K562 (cell line): Measurements from ENCODE around the gene LRRC74B. TPM values are rescaled to one million over a fixed set of nuclear protein-coding genes. Genes with fewer than 3 reads are reported as not detected.

Experiments used
- CBX1 ChIP-seq: sonication (generic); IDR thresholded peaks from 2 replicates; pipeline ENCODE4 v1.6.1; 2016; ENCODE audit warnings: antibody characterized with exemption, low read depth, mild to moderate bottlenecking
- FOXA3 ChIP-seq, 2 experiments: fragments of 450-650 bp in 1 of 2; sonication (generic) in 1 of 2; formaldehyde crosslinking; IDR thresholded peaks in 1 of 2; conservative IDR thresholded peaks in 1 of 2; 2 replicates each; pipeline versions ENCODE4 v1.4.0 to v1.8.0; 2020 to 2022; ENCODE audit warnings: mild to moderate bottlenecking in 2 of 2, missing genetic modification reagents in 1 of 2
- GABPA ChIP-seq: fragments of 200-800 bp; sonication (Bioruptor generic); conservative IDR thresholded peaks from 2 replicates; pipeline ENCODE4 v1.6.1; 2016; ENCODE audit warnings: low read depth, missing genetic modification characterization, missing compliant biosample characterization
- GATA2 ChIP-seq: sonication (generic); formaldehyde crosslinking; IDR thresholded peaks from 2 replicates; pipeline ENCODE4 v1.4.0; 2020; ENCODE audit warnings: mild to moderate bottlenecking, missing genetic modification reagents
- HCFC1 ChIP-seq: IDR thresholded peaks from 2 replicates; pipeline ENCODE4 v1.6.1; 2012; ENCODE audit warnings: low read depth, low read length, improper control_type of control experiment
- MAFK ChIP-seq: IDR thresholded peaks from 2 replicates; pipeline ENCODE4 v1.6.1; 2011; ENCODE audit warnings: low read length, improper control_type of control experiment
- MYNN ChIP-seq, 2 experiments: sonication (generic); formaldehyde crosslinking in 1 of 2; IDR thresholded peaks; 2 replicates each; pipeline versions ENCODE4 v1.5.0 to v1.6.1; 2016 to 2020; ENCODE audit warnings: antibody characterized with exemption in 1 of 2, missing genetic modification reagents in 1 of 2
- NCOA4 ChIP-seq: fragments of 450-650 bp; IDR thresholded peaks from 2 replicates; pipeline ENCODE4 v1.6.1; 2018; ENCODE audit warnings: mild to moderate bottlenecking; ENCODE audit not compliant: partially characterized antibody
- NCOR1 ChIP-seq: fragments of 450-650 bp; IDR thresholded peaks from 2 replicates; pipeline ENCODE4 v1.6.1; 2016; ENCODE audit warnings: mild to moderate bottlenecking, moderate library complexity
- NR4A1 ChIP-seq, 2 experiments: fragments of 250-450 bp in 1 of 2; fragments of 450-650 bp in 1 of 2; sonication (Bioruptor Pico) in 1 of 2; IDR thresholded peaks; 2 replicates each; pipeline versions ENCODE4 v1.4.0 to v1.6.1; 2016 to 2020; ENCODE audit warnings: mild to moderate bottlenecking in 2 of 2, missing compliant biosample characterization in 1 of 2, missing genetic modification characterization in 1 of 2, moderate library complexity in 1 of 2
- PCBP2 ChIP-seq: fragments of 200-400 bp; formaldehyde crosslinking; IDR thresholded peaks from 2 replicates; pipeline ENCODE4 v1.6.1; 2018; ENCODE audit warnings: low read length, low read depth, mild to moderate bottlenecking, moderate library complexity; ENCODE audit not compliant: poor library complexity, severe bottlenecking
- RAD21 ChIP-seq, 2 experiments: fragments of 250-450 bp in 1 of 2; fragments of 450-650 bp in 1 of 2; sonication (Bioruptor Pico) in 1 of 2; formaldehyde crosslinking in 1 of 2; IDR thresholded peaks in 1 of 2; conservative IDR thresholded peaks in 1 of 2; 2 replicates each; pipeline versions ENCODE4 v1.4.0 to v1.8.0; 2020 to 2022; ENCODE audit warnings: mild to moderate bottlenecking in 2 of 2, moderate library complexity in 1 of 2
- SPI1 ChIP-seq: IDR thresholded peaks from 2 replicates; pipeline ENCODE4 v1.6.1; 2011; ENCODE audit warnings: low read depth, low read length, control low read depth, borderline replicate concordance
- STAT6 ChIP-seq: sonication (generic); formaldehyde crosslinking; IDR thresholded peaks from 2 replicates; pipeline ENCODE4 v1.8.1; 2023; ENCODE audit warnings: mild to moderate bottlenecking, missing genetic modification reagents
- TAF15 ChIP-seq: fragments of 200-400 bp; formaldehyde crosslinking; IDR thresholded peaks from 2 replicates; pipeline ENCODE4 v1.6.1; 2017; ENCODE audit warnings: mild to moderate bottlenecking, low read depth, low read length, moderate library complexity
- TEAD4 ChIP-seq, 2 experiments: sonication (generic) in 1 of 2; formaldehyde crosslinking in 1 of 2; IDR thresholded peaks; 2 replicates each; pipeline versions ENCODE4 v1.6.1 to v1.8.0; 2012 to 2022; ENCODE audit warnings: borderline replicate concordance in 1 of 2, inconsistent platforms in 1 of 2, low read length in 1 of 2, mild to moderate bottlenecking in 1 of 2, missing genetic modification reagents in 1 of 2
- ZNF324 ChIP-seq: fragments of 250-450 bp; sonication (Bioruptor Pico); IDR thresholded peaks from 2 replicates; pipeline ENCODE4 v1.4.0; 2020; ENCODE audit warnings: mild to moderate bottlenecking
- ZNF764 ChIP-seq: fragments of 250-450 bp; sonication (Bioruptor Pico); IDR thresholded peaks from 2 replicates; pipeline ENCODE4 v1.4.0; 2020; ENCODE audit warnings: low read depth, mild to moderate bottlenecking, moderate library complexity
- ZNF785 ChIP-seq: fragments of 250-450 bp; sonication (Bioruptor Pico); IDR thresholded peaks from 2 replicates; pipeline ENCODE4 v1.4.0; 2020; ENCODE audit warnings: mild to moderate bottlenecking
- polyA plus RNA-seq, 8 experiments: library from polyadenylated mRNA; depleted of rRNA in 4 of 8; stranded (reverse) in 5 of 8; unstranded in 3 of 8; fragments of >200 nt; fragmentation: Nextera tagmentation in 2 of 8; fragmentation: Illumina TruSeq in 1 of 8; extraction: Ambion mirVana in 2 of 8; extraction: Trizol in 1 of 8; gene quantifications; 2 replicates each; pipeline versions ENCODE4 v1.2.1 to v1.2.3, GENCODE V29; 2011 to 2014; ENCODE audit warnings: inconsistent platforms in 1 of 8, missing spikeins in 1 of 8
- total RNA-seq, 7 experiments: library from RNA; depleted of rRNA in 6 of 7; stranded (reverse); fragments of >200 nt in 6 of 7; fragmentation: Illumina TruSeq in 2 of 7; extraction: Trizol in 2 of 7; gene quantifications; 2 replicates each; pipeline versions ENCODE4 v1.2.1 to v1.2.3, GENCODE V29; 2011 to 2021; ENCODE audit warnings: low replicate concordance in 1 of 7
- TF ChIP-seq, protein P1 (sequence below): fragments of 250-450 bp; sonication (Bioruptor Pico); IDR thresholded peaks from 2 replicates; pipeline ENCODE4 v1.4.0; 2020; ENCODE audit warnings: borderline replicate concordance
- TF ChIP-seq, protein P2 (sequence below): fragments of 250-450 bp; sonication (Bioruptor Pico); IDR thresholded peaks from 2 replicates; pipeline ENCODE4 v1.8.0; 2022; ENCODE audit warnings: inconsistent platforms

Gene LRRC74B
- total and polyA plus RNA-seq, 9 of the 15 experiments (the other 6 are each of a cell fraction or from before 2014, with no cell fraction given): not detected

GRCh38 chr22:21102659-21103267 lies 57.0 kb downstream of the LRRC74B start (continued):
- TF ChIP-seq, protein P1, sequence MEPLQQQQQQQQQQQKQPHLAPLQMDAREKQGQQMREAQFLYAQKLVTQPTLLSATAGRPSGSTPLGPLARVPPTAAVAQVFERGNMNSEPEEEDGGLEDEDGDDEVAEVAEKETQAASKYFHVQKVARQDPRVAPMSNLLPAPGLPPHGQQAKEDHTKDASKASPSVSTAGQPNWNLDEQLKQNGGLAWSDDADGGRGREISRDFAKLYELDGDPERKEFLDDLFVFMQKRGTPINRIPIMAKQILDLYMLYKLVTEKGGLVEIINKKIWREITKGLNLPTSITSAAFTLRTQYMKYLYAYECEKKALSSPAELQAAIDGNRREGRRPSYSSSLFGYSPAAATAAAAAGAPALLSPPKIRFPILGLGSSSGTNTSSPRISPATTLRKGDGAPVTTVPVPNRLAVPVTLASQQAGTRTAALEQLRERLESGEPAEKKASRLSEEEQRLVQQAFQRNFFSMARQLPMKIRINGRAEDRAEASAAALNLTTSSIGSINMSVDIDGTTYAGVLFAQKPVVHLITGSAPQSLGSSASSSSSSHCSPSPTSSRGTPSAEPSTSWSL (CRISPR knock-in tag): no peak
- peak; percentile 50 for TF ChIP-seq TEAD4 (IDR thresholded peaks at IDR 0.05; ENCODE audit: low read length)
- no peak for TF ChIP-seq TEAD4 (CRISPR knock-in tag; IDR thresholded peaks at IDR 0.05; ENCODE audit: borderline replicate concordance)
- TF ChIP-seq GATA2 (CRISPR knock-in tag): no peak; the same call in 1 of the 2 replicates
- no peak for TF ChIP-seq ZNF785 (CRISPR knock-in tag)
- TF ChIP-seq RAD21 (CRISPR knock-in tag; conservative IDR thresholded peaks at IDR 0.05 in 1 of 2, IDR thresholded peaks at IDR 0.05 in 1 of 2): peak in 1 of 2 experiments; percentile 95; a peak in 2 of 4 replicates
- TF ChIP-seq HCFC1: peak; percentile 71
- no peak for TF ChIP-seq ZNF324 (CRISPR knock-in tag)
- peak; percentile 46; the same call in 1 of the 2 replicates for TF ChIP-seq MAFK
- TF ChIP-seq STAT6 (CRISPR knock-in tag): peak; percentile 98
- TF ChIP-seq ZNF764: peak; percentile 48; the same call in 1 of the 2 replicates
- TF ChIP-seq NCOA4: no peak
- no peak for TF ChIP-seq GABPA (tag)
- TF ChIP-seq SPI1: no peak
- peak in 1 of 2 experiments; percentile 82; a peak in 2 of 4 replicates for TF ChIP-seq FOXA3 (CRISPR knock-in tag; conservative IDR thresholded peaks at IDR 0.05 in 1 of 2, IDR thresholded peaks at IDR 0.05 in 1 of 2)
- TF ChIP-seq TAF15: peak; percentile 91; the same call in 1 of the 2 replicates
- peak; percentile 49; the same call in 1 of the 2 replicates for TF ChIP-seq CBX1
- no peak; the same call in 1 of the 2 replicates for TF ChIP-seq NR4A1 (CRISPR knock-in tag; IDR thresholded peaks at IDR 0.05)
- TF ChIP-seq NR4A1 (tag; IDR thresholded peaks at IDR 0.05): 0 out of 2 replicates have a peak, but pooled peaks have one; percentile 74
- no peak for TF ChIP-seq NCOR1
- TF ChIP-seq, protein P2, sequence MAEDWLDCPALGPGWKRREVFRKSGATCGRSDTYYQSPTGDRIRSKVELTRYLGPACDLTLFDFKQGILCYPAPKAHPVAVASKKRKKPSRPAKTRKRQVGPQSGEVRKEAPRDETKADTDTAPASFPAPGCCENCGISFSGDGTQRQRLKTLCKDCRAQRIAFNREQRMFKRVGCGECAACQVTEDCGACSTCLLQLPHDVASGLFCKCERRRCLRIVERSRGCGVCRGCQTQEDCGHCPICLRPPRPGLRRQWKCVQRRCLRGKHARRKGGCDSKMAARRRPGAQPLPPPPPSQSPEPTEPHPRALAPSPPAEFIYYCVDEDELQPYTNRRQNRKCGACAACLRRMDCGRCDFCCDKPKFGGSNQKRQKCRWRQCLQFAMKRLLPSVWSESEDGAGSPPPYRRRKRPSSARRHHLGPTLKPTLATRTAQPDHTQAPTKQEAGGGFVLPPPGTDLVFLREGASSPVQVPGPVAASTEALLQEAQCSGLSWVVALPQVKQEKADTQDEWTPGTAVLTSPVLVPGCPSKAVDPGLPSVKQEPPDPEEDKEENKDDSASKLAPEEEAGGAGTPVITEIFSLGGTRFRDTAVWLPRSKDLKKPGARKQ (CRISPR knock-in tag): no peak
- peak; percentile 71; the same call in 1 of the 2 replicates for TF ChIP-seq MYNN (IDR thresholded peaks at IDR 0.05)
- no peak for TF ChIP-seq MYNN (CRISPR knock-in tag; IDR thresholded peaks at IDR 0.05)
- TF ChIP-seq PCBP2: no peak
